Nephron (organoid): ENCODE results near the gene HOXD10.

ENCODE experiments used
- H3K27ac Mint-ChIP-seq, 3 experiments: 2 replicates each; pipeline ENCODE4 v1.8.0; 2020; ENCODE audit warnings: mixed read lengths in 3 of 3, mild to moderate bottlenecking in 2 of 3, moderate library complexity in 1 of 3
- H3K27me3 Mint-ChIP-seq: 2 replicates; pipeline ENCODE4 v1.8.0; 2021; ENCODE audit warnings: low read depth, mild to moderate bottlenecking, moderate library complexity, mixed read lengths
- H3K36me3 Mint-ChIP-seq: 2 replicates; pipeline ENCODE4 v1.8.0; 2020; ENCODE audit warnings: low read depth, mixed read lengths
- H3K4me1 Mint-ChIP-seq: 2 replicates; pipeline ENCODE4 v1.8.0; 2020; ENCODE audit warnings: mixed read lengths
- H3K4me3 Mint-ChIP-seq, 3 experiments: 2 replicates each; pipeline ENCODE4 v1.8.0; 2020; ENCODE audit warnings: mild to moderate bottlenecking in 3 of 3, mixed read lengths in 3 of 3, moderate library complexity in 2 of 3
- H3K9me3 Mint-ChIP-seq: 2 replicates; pipeline ENCODE4 v1.8.0; 2020; ENCODE audit warnings: mixed read lengths
- TF ChIP-seq, protein P1 (sequence below), 3 experiments: fragments of 200-600 bp; sonication (generic); IDR thresholded peaks; one replicate each; pipeline ENCODE4 v1.5.0; 2021; ENCODE audit warnings: antibody characterized with exemption in 3 of 3; ENCODE audit not compliant: unreplicated experiment in 3 of 3

HOXD10 gene

DNA sequence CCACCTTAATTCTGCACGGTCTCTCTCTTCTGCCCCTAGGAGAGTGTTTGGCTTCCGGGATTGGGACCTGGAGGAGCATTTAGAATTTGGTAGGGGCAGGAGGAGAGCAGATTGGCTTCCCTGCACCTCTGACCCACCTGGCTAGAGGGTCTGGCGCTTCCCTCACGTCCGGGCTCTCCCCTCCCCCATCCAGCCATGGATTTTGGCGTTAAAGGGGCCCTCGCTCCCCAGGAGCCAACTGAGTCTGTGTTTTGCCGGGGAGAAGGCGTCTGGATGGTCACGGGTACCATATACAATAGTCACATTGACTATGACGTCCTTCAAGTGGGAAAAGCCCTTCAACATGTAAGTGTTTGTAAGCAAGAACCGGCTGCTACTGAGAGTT, 47.1 kb downstream of the HOXD10 start:
- no peaks in the 10 kb centered on the region for H3K9me3 Mint-ChIP-seq
- H3K4me3 Mint-ChIP-seq = peak overlapping the region; percentile 83 to 84 (median 84)

DNA sequence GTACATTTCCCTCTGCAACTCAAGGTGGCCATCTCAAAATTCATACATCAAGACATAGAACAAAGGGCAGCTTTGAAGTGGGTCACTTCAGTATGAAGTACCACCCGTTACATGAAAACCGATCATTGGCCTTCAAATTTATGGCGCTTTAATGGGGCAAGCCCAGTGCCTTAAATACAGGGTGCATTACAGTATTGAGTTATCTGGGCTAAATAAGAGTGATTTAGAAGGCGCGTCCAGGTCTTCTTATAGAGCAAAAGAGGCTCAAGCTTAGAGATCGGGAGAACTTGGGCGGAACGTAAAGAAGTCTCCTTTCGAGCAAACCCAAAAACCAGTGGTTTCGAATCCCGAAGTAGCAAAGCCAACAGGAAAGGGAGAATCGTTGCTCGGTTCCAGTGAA, 47.6 kb downstream of the HOXD10 start:
- peaks cover 27% of the 10 kb centered on the region for H3K36me3 Mint-ChIP-seq

More for the DNA sequence above, 47.1 kb downstream of the HOXD10 start:
- TF ChIP-seq, protein P1, sequence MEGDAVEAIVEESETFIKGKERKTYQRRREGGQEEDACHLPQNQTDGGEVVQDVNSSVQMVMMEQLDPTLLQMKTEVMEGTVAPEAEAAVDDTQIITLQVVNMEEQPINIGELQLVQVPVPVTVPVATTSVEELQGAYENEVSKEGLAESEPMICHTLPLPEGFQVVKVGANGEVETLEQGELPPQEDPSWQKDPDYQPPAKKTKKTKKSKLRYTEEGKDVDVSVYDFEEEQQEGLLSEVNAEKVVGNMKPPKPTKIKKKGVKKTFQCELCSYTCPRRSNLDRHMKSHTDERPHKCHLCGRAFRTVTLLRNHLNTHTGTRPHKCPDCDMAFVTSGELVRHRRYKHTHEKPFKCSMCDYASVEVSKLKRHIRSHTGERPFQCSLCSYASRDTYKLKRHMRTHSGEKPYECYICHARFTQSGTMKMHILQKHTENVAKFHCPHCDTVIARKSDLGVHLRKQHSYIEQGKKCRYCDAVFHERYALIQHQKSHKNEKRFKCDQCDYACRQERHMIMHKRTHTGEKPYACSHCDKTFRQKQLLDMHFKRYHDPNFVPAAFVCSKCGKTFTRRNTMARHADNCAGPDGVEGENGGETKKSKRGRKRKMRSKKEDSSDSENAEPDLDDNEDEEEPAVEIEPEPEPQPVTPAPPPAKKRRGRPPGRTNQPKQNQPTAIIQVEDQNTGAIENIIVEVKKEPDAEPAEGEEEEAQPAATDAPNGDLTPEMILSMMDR (IDR thresholded peaks at IDR 0.05; ENCODE audit: unreplicated experiment in 3 of 3) = no peak
- peaks cover 27% of the 10 kb centered on the region for H3K36me3 Mint-ChIP-seq
- peaks cover 72% of the 10 kb centered on the region for H3K4me1 Mint-ChIP-seq
- peaks cover 19% of the 10 kb centered on the region for H3K27me3 Mint-ChIP-seq
- peak overlapping the region; percentile 95 to 99 (median 99) for H3K27ac Mint-ChIP-seq

DNA sequence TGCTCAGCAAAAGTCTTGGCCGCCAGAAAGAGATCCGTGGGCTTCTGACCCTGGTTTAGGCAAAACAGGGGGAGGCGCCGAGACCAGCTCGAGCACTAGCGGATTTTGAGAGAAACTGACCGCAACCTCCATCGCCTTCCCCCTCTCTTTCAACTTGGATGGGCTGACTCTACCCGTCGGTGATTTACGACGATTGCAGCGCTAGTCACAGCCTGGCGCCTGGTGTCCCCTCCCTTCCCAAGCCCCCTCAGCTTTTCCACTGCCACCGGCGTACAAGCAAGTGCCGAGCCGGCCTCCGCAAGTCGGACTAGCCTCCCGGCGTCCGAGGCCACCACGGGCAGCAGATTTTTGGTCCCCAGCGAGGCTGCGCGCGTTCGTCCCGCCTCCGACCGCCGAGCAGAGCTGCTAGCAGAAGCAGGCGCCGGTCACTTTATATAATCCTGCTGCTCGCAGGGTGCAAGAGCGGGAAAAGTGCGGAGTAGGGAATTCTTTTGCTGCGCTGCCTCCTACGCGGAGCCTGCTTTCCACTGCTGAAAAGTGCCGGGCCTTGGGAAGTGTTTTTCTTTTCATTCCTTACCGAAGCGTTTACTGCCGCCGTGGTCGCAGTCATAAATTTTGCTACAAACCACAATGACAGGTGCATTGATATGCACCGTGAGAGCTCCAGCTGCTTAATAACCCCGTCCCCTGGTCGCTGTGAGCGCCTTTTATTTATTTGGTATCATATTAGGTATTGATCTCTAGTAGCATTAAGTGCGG, 48.2 kb downstream of the HOXD10 start:
- Mint-ChIP-seq H3K27me3 (peaks cover 19% of the 10 kb centered on the region), H3K36me3 (peaks cover 32% of the 10 kb centered on the region), H3K4me1 (peaks cover 76% of the 10 kb centered on the region), H3K4me3 (peak overlapping the region; percentile 83 to 84 (median 84)), H3K27ac (peak overlapping the region; percentile 95 to 99 (median 99)), H3K9me3 (no peaks in the 10 kb centered on the region)
- TF ChIP-seq, protein P1 (IDR thresholded peaks at IDR 0.05; ENCODE audit: unreplicated experiment in 3 of 3) = no peak

More for the DNA sequence above, 47.6 kb downstream of the HOXD10 start:
- TF ChIP-seq, protein P1 (IDR thresholded peaks at IDR 0.05; ENCODE audit: unreplicated experiment in 3 of 3) = no peak
- Mint-ChIP-seq H3K4me3 (peak overlapping the region; percentile 83 to 84 (median 84)), H3K27ac (peak overlapping the region; percentile 95 to 99 (median 99)), H3K27me3 (peaks cover 19% of the 10 kb centered on the region), H3K9me3 (no peaks in the 10 kb centered on the region), H3K4me1 (peaks cover 71% of the 10 kb centered on the region)

DNA sequence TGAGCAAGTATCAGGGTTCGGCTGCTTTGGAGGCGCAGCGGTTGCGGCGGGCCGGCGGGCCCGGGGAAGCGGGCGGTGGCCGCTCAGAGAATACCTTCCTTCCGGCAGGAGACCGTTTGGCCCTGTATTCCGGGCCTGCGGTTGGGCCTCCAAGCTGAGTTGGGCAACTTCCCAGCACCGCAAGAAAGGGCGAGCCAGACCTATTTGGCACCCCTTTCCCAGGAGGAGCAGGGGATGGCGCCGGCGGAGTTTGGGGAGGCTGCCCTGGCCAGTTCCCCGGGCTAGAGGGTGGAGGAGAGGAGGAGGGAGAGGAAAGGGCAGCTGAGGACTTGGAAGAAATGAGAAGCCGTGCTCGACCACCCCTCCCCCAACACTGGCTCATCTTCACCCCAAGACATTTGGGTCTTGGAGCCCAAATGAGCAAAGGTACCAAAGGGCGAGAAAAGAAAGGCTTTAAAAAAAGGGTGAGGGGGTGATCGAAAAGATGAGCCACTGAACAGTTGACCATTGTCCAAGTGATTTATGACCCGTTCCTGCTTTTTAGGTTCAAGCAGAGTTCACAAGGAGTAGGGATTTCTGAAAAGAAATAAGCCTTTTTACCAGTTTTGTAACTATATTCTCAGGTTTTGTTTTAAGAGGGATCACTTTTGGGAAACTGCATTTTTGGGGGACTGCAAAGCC, 48.9 kb downstream of the HOXD10 start:
- TF ChIP-seq, protein P1 (IDR thresholded peaks at IDR 0.05; ENCODE audit: unreplicated experiment in 3 of 3) = no peak
- peaks cover 36% of the 10 kb centered on the region for H3K36me3 Mint-ChIP-seq
- H3K27me3 Mint-ChIP-seq = peaks cover 21% of the 10 kb centered on the region
- H3K9me3 Mint-ChIP-seq = no peaks in the 10 kb centered on the region
- H3K4me3 Mint-ChIP-seq = peak overlapping the region; percentile 83 to 84 (median 84)
- peak overlapping the region; percentile 95 to 99 (median 99) for H3K27ac Mint-ChIP-seq
- H3K4me1 Mint-ChIP-seq = peaks cover 80% of the 10 kb centered on the region

DNA sequence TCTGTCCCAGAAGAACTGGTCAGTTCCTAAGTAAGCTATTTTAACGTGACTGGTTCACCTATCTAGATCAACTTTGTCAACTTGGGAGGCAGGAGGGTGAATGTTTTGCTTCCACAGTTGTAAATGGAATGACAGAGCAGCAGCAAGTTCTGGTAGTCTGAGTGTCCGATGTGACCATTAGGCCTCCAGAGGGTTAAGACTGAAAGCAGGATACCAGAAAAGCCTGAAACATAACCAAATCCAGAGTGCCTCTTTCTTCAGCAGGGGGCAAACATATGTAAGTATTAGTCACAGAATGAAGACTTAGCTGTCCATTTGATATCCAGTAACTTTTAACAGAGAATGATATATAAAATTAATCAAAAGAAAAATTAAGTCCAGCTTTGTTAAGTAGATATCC, 49.7 kb downstream of the HOXD10 start:
- TF ChIP-seq, protein P1 (IDR thresholded peaks at IDR 0.05; ENCODE audit: unreplicated experiment in 3 of 3) = no peak
- Mint-ChIP-seq H3K27me3 (peaks cover 17% of the 10 kb centered on the region), H3K27ac (peak overlapping the region; percentile 95 to 99 (median 99)), H3K4me1 (peaks cover 83% of the 10 kb centered on the region), H3K4me3 (peak overlapping the region; percentile 83 to 84 (median 84)), H3K9me3 (no peaks in the 10 kb centered on the region), H3K36me3 (peaks cover 37% of the 10 kb centered on the region)
